GM23248 (cell line): ENCODE measurements around the gene RSPH10B.
"Not testable (repeated sequence)": the region's sequence is repeated elsewhere in the genome, so short reads cannot be mapped to it uniquely, and the experiment has no call there.

Experiments
- EZH2 ChIP-seq: fragments of 200-600 bp; sonication (generic); IDR thresholded peaks from 2 replicates; pipeline ENCODE4 v1.6.1; 2018; ENCODE audit warnings: antibody characterized with exemption, mild to moderate bottlenecking; ENCODE audit not compliant: insufficient read depth, poor library complexity, severe bottlenecking
- EZH2phosphoT487 ChIP-seq: fragments of 200-600 bp; sonication (generic); IDR thresholded peaks from 2 replicates; pipeline ENCODE4 v1.6.1; 2018; ENCODE audit warnings: antibody characterized with exemption, moderate library complexity, mild to moderate bottlenecking, low read depth; ENCODE audit not compliant: insufficient read depth

- not testable (repeated sequence) for TF ChIP-seq EZH2phosphoT487, EZH2
These were observed 61.7 kb downstream of the RSPH10B start for GRCh38 chr7:5908835-5909234.
